ENCODE results near the gene GALNT3.

GRCh38 chr2:165779706-165780105 is 14.3 kb downstream of the GALNT3 start:
- TF ChIP-seq SIN3A (IDR thresholded peaks at IDR 0.05; ENCODE audit: borderline replicate concordance, low read depth, low read length) = no peak
- no peak for TF ChIP-seq EZH2phosphoT487 (IDR thresholded peaks at IDR 0.05; ENCODE audit: borderline replicate concordance, low read depth)
- no peak for TF ChIP-seq SMC3 (IDR thresholded peaks at IDR 0.05; ENCODE audit: low read depth, low read length)
- no peak for TF ChIP-seq EP300 (IDR thresholded peaks at IDR 0.05; ENCODE audit: borderline replicate concordance in 1 of 2, low read depth in 1 of 2, low read length in 1 of 2)
- TF ChIP-seq REST (IDR thresholded peaks at IDR 0.05; ENCODE audit: low read depth, low read length) = no peak
